Measurements from ENCODE around the gene CAPRIN1. TPM values are rescaled to one million over a fixed set of nuclear protein-coding genes. Genes with fewer than 3 reads are reported as not detected.

The CAPRIN1 gene
- total and polyA plus RNA-seq, 2 donors (not counting 3 experiments of a cell fraction or from before 2014, with no cell fraction given): 138 to 279 TPM

DNA sequence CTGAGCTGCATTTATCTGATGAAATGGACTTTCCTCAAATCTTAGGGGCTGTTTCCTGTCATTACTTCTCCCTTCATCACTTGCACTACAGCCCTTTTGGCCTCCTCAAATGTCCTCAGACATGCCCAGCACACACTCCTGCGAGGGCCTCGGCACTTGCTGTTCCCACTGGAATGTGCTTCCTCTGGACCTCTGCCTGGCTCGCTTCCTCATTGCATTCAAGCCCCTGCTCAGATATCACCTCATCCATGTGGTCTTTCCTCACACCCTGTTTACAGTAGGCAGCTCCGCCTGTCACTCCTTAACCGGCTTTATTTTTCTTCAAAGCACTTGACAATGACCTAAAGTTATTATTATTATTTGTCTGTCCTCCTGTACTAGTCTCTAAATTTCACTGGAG lies 62.9 kb downstream of the CAPRIN1 start:
- ChIA-PET POLR2A (no interaction called here), CTCF (no interaction called here)
- no TSS peak for BruUV-seq (replicated peaks)
- Histone ChIP-seq H3K79me2 (ENCODE audit: control insufficient read depth, insufficient read depth, low read length) (peaks cover 2% of the 10 kb centered on the region), H3K4me2 (ENCODE audit: insufficient read depth, low read length) (no peak overlapping the region), H4K20me1 (replicated peaks; ENCODE audit: control insufficient read depth, extremely low read depth, insufficient read depth, low read length) (no peaks in the 10 kb centered on the region), H3K9ac (replicated peaks; ENCODE audit: extremely low read depth, insufficient read depth, low read length) (no peak overlapping the region), H3K9me3 (replicated peaks; ENCODE audit: control insufficient read depth, insufficient read depth, low read length) (no peaks in the 10 kb centered on the region), H3K9me1 (replicated peaks; ENCODE audit: control insufficient read depth, extremely low read depth, insufficient read depth, low read length) (no peaks in the 10 kb centered on the region), H3K36me3 (ENCODE audit: control insufficient read depth in 2 of 2, extremely low read depth in 1 of 2, insufficient read depth in 2 of 2, low read length in 2 of 2) (peaks cover 33 to 40% of the 10 kb centered on the region in 2 experiments), H3K4me1 (ENCODE audit: control insufficient read depth, extremely low read depth, insufficient read depth, low read length) (no peaks in the 10 kb centered on the region), H3K27ac (ENCODE audit: insufficient read depth, low read depth, low read length) (no peak overlapping the region), H2AFZ (ENCODE audit: low read depth, low read length) (no peak overlapping the region), H3K27me3 (ENCODE audit: control insufficient read depth in 2 of 2, insufficient read depth in 2 of 2, low read length in 2 of 2) (no peaks in the 10 kb centered on the region), H3K4me3 (replicated peaks in 1 of 3; ENCODE audit: insufficient read depth in 1 of 3, low read depth in 1 of 3, low read length in 3 of 3) (no peak overlapping the region)
- TF ChIP-seq EZH2 (IDR thresholded peaks at IDR 0.05; ENCODE audit: borderline replicate concordance, low read depth, low read length, severe bottlenecking) (no peak), GATA2 (IDR thresholded peaks at IDR 0.05; ENCODE audit: insufficient read depth, insufficient read length, low read depth, low read length) (no peak), POLR2AphosphoS5 (IDR thresholded peaks at IDR 0.05; ENCODE audit: insufficient read depth, low read depth, low read length) (no peak), MYC (IDR thresholded peaks at IDR 0.05; ENCODE audit: low read depth, low read length) (no peak), JUN (IDR thresholded peaks at IDR 0.05; ENCODE audit: borderline replicate concordance, insufficient read depth, insufficient read length, low read depth) (no peak), FOS (IDR thresholded peaks at IDR 0.05; ENCODE audit: borderline replicate concordance, insufficient read depth, low read length) (no peak), POLR2A (IDR thresholded peaks at IDR 0.05; ENCODE audit: low read depth, low read length) (no peak)
- TF ChIP-seq, protein P1, sequence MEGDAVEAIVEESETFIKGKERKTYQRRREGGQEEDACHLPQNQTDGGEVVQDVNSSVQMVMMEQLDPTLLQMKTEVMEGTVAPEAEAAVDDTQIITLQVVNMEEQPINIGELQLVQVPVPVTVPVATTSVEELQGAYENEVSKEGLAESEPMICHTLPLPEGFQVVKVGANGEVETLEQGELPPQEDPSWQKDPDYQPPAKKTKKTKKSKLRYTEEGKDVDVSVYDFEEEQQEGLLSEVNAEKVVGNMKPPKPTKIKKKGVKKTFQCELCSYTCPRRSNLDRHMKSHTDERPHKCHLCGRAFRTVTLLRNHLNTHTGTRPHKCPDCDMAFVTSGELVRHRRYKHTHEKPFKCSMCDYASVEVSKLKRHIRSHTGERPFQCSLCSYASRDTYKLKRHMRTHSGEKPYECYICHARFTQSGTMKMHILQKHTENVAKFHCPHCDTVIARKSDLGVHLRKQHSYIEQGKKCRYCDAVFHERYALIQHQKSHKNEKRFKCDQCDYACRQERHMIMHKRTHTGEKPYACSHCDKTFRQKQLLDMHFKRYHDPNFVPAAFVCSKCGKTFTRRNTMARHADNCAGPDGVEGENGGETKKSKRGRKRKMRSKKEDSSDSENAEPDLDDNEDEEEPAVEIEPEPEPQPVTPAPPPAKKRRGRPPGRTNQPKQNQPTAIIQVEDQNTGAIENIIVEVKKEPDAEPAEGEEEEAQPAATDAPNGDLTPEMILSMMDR (IDR thresholded peaks at IDR 0.05; ENCODE audit: extremely low read depth in 1 of 2, insufficient read depth in 1 of 2, low read depth in 1 of 2, low read length in 2 of 2): no peak
- TF ChIP-seq, protein P2, sequence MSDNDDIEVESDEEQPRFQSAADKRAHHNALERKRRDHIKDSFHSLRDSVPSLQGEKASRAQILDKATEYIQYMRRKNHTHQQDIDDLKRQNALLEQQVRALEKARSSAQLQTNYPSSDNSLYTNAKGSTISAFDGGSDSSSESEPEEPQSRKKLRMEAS (IDR thresholded peaks at IDR 0.05; ENCODE audit: insufficient read depth, insufficient read length): no peak
- DNase-seq (ENCODE audit: low read depth, low spot score): no peak
- intact Hi-C loops (cut with micrococcal nuclease): no loop called here
- no peak for FAIRE-seq
- dilution Hi-C loops (cut with MboI; ENCODE audit: extremely low pct_ligation_motif_present, low sequenced_read_pairs): no loop called here
